Neuronal stem cell (in vitro differentiated cells): ENCODE measurements around the gene PNN.
"Not testable (repeated sequence)": the region's sequence is repeated elsewhere in the genome, so short reads cannot be mapped to it uniquely, and the experiment has no call there.

Experiments
- DNase-seq: peaks from one replicate; pipeline ENCODE4 v3.0.0-alpha.2; 2013; ENCODE audit warnings: low spot score
- H2AFZ ChIP-seq: one replicate; pipeline ENCODE4 v1.6.1; 2013; ENCODE audit warnings: mild to moderate bottlenecking, low read length, inconsistent platforms
- H2AK5ac ChIP-seq: 2 replicates; pipeline ENCODE4 v1.6.1; 2013; ENCODE audit warnings: low read depth, mild to moderate bottlenecking, inconsistent platforms, low read length, moderate library complexity, mixed read lengths
- H2BK120ac ChIP-seq: 2 replicates; pipeline ENCODE4 v1.6.1; 2013; ENCODE audit warnings: low read depth, mild to moderate bottlenecking, inconsistent platforms, low read length, moderate library complexity, mixed read lengths
- H2BK12ac ChIP-seq: one replicate; pipeline ENCODE4 v1.6.1; 2013; ENCODE audit warnings: low read length, inconsistent platforms
- H2BK15ac ChIP-seq: 2 replicates; pipeline ENCODE4 v1.6.1; 2013; ENCODE audit warnings: mild to moderate bottlenecking, low read length, inconsistent platforms, mixed read lengths
- H2BK5ac ChIP-seq: one replicate; pipeline ENCODE4 v1.6.1; 2013; ENCODE audit warnings: inconsistent platforms, mild to moderate bottlenecking, low read length, moderate library complexity
- H3K14ac ChIP-seq: one replicate; pipeline ENCODE4 v1.6.1; 2013; ENCODE audit warnings: low read length, inconsistent platforms
- H3K18ac ChIP-seq: 2 replicates; pipeline ENCODE4 v1.6.1; 2013; ENCODE audit warnings: low read length, inconsistent platforms
- H3K23ac ChIP-seq: 2 replicates; pipeline ENCODE4 v1.6.1; 2013; ENCODE audit warnings: low read depth, mild to moderate bottlenecking, mixed read lengths, low read length, inconsistent platforms; ENCODE audit not compliant: poor library complexity
- H3K27ac ChIP-seq: replicated peaks from 3 replicates; pipeline ENCODE4 v1.5.1; 2013; ENCODE audit warnings: low read length, inconsistent platforms
- H3K27me3 ChIP-seq, 3 experiments: 2 replicates each; pipeline ENCODE4 v1.6.1; 2013; ENCODE audit warnings: low read length in 3 of 3, mild to moderate bottlenecking in 2 of 3, inconsistent platforms in 1 of 3, low read depth in 1 of 3, mixed read lengths in 1 of 3, moderate library complexity in 1 of 3; ENCODE audit not compliant: control insufficient read depth in 3 of 3, insufficient read depth in 3 of 3
- H3K36me3 ChIP-seq, 2 donors: replicated peaks in 1 of 2; 2 replicates each; pipeline ENCODE4 v1.6.1; 2013; ENCODE audit warnings: low read length in 2 of 2; ENCODE audit not compliant: control insufficient read depth in 2 of 2, insufficient read depth in 2 of 2
- H3K4ac ChIP-seq: 2 replicates; pipeline ENCODE4 v1.6.1; 2013; ENCODE audit warnings: inconsistent platforms, mild to moderate bottlenecking, low read length, moderate library complexity
- H3K4me1 ChIP-seq, 2 donors: 1 replicate in 1 of 2; 2 replicates in 1 of 2; pipeline ENCODE4 v1.6.1; 2013; ENCODE audit warnings: low read length in 2 of 2, low read depth in 1 of 2; ENCODE audit not compliant: control insufficient read depth in 2 of 2, insufficient read depth in 1 of 2
- H3K4me2 ChIP-seq: one replicate; pipeline ENCODE4 v1.6.1; 2013; ENCODE audit warnings: mild to moderate bottlenecking, low read length, inconsistent platforms; ENCODE audit not compliant: insufficient read depth, poor library complexity, severe bottlenecking
- H3K4me3 ChIP-seq, 2 donors: 2 replicates each; pipeline ENCODE4 v1.5.1; 2013; ENCODE audit warnings: low read length in 2 of 2, mild to moderate bottlenecking in 2 of 2, inconsistent platforms in 1 of 2, moderate library complexity in 1 of 2
- H3K79me1 ChIP-seq: one replicate; pipeline ENCODE4 v1.6.1; 2013; ENCODE audit warnings: low read depth, mild to moderate bottlenecking, inconsistent platforms, low read length, moderate library complexity
- H3K9ac ChIP-seq: one replicate; pipeline ENCODE4 v1.6.1; 2013; ENCODE audit warnings: mild to moderate bottlenecking, low read depth, low read length, inconsistent platforms; ENCODE audit not compliant: poor library complexity
- H3K9me3 ChIP-seq, 2 donors: replicated peaks in 1 of 2; 2 replicates each; pipeline versions ENCODE3 to v1.6.1; 2013; ENCODE audit warnings: low read length in 2 of 2, mild to moderate bottlenecking in 2 of 2, inconsistent platforms in 1 of 2, low read depth in 1 of 2, mixed read lengths in 1 of 2, moderate library complexity in 1 of 2; ENCODE audit not compliant: control insufficient read depth in 2 of 2, insufficient read depth in 1 of 2
- H4K8ac ChIP-seq: one replicate; pipeline ENCODE4 v1.6.1; 2013; ENCODE audit warnings: low read depth, mild to moderate bottlenecking, inconsistent platforms, low read length, moderate library complexity
- H4K91ac ChIP-seq: one replicate; pipeline ENCODE4 v1.6.1; 2013; ENCODE audit warnings: low read length, low read depth, mild to moderate bottlenecking, inconsistent platforms; ENCODE audit not compliant: poor library complexity
- WGBS, 2 donors: extraction: QIAGEN DNeasy Blood & Tissue Kit; methylation state at CpG; one replicate each; pipeline ENCODE4 v1.1.7; 2013; ENCODE audit warnings: missing lambda C conversion rate in 2 of 2, mixed read lengths in 1 of 2; ENCODE audit not compliant: insufficient read length in 2 of 2, insufficient replicate concordance in 1 of 2; ENCODE audit errors: extremely low coverage in 2 of 2; 5-methylcytosine and 5-hydroxymethylcytosine counted together

Gene PNN

GRCh38 chr14:39203659-39204606 lies 28.9 kb downstream of the PNN start:
- no peak overlapping the region for H2BK5ac ChIP-seq
- no peak for DNase-seq
- peaks cover 4 to 5% of the 10 kb centered on the region in 2 donors for H3K4me1 ChIP-seq
- no peak overlapping the region for H3K4me2 ChIP-seq
- WGBS, 2 donors = no CpG with 5 or more reads among the region's 5 CpGs
- no peaks in the 10 kb centered on the region for H3K27me3 ChIP-seq
- H2BK15ac ChIP-seq = no peak overlapping the region
- no peak overlapping the region for H3K4me3 ChIP-seq
- H3K18ac ChIP-seq = peak overlapping the region; percentile 80
- no peak overlapping the region for H4K91ac ChIP-seq
- peak overlapping the region; percentile 63 for H2AK5ac ChIP-seq
- H2BK120ac ChIP-seq = no peak overlapping the region
- H3K9ac ChIP-seq = no peak overlapping the region
- H3K36me3 ChIP-seq = no peaks in the 10 kb centered on the region
- H3K9me3 ChIP-seq = peaks cover 0 to 2% of the 10 kb centered on the region in 2 donors
- peak overlapping the region; percentile 86 for H2AFZ ChIP-seq
- no peak overlapping the region for H3K14ac ChIP-seq
- H3K27ac ChIP-seq = no peak overlapping the region
- H3K4ac ChIP-seq = no peak overlapping the region
- H2BK12ac ChIP-seq = peak overlapping the region; percentile 58
- H4K8ac ChIP-seq = no peak overlapping the region
- H3K79me1 ChIP-seq = no peaks in the 10 kb centered on the region
- no peak overlapping the region for H3K23ac ChIP-seq

- H2BK5ac ChIP-seq, H4K8ac ChIP-seq, H2BK15ac ChIP-seq, H3K4me1 ChIP-seq, H3K4me3 ChIP-seq, H2BK120ac ChIP-seq, H3K9me3 ChIP-seq, H2BK12ac ChIP-seq, H3K23ac ChIP-seq, H3K4me2 ChIP-seq, H4K91ac ChIP-seq, H2AFZ ChIP-seq, H2AK5ac ChIP-seq, H3K36me3 ChIP-seq, H3K4ac ChIP-seq, H3K9ac ChIP-seq, H3K27me3 ChIP-seq, H3K18ac ChIP-seq, H3K14ac ChIP-seq, DNase-seq, H3K27ac ChIP-seq, H3K79me1 ChIP-seq: not testable (repeated sequence)
- no CpG with 5 or more reads among the region's 2 CpGs for WGBS, 2 donors
Measured at GRCh38 chr14:39207430-39207829, 32.4 kb downstream of the PNN start.

GRCh38 chr14:39211109-39211741 lies 36.2 kb downstream of the PNN start:
- no peak overlapping the region for H4K91ac ChIP-seq
- no peak overlapping the region for H2BK120ac ChIP-seq
- no CpG with 5 or more reads among the region's 15 CpGs for WGBS, 2 donors
- H2AFZ ChIP-seq = no peak overlapping the region
- no peak for DNase-seq
- H3K9ac ChIP-seq = no peak overlapping the region
- no peak overlapping the region for H2AK5ac ChIP-seq
- no peak overlapping the region for H2BK12ac ChIP-seq
- no peak overlapping the region for H3K14ac ChIP-seq
- H3K4me2 ChIP-seq = no peak overlapping the region
- no peak overlapping the region for H3K27ac ChIP-seq
- no peaks in the 10 kb centered on the region for H3K79me1 ChIP-seq
- no peak overlapping the region for H4K8ac ChIP-seq
- H3K4me1 ChIP-seq = no peaks in the 10 kb centered on the region
- H3K4ac ChIP-seq = no peak overlapping the region
- H3K27me3 ChIP-seq = no peaks in the 10 kb centered on the region
- no peak overlapping the region for H3K4me3 ChIP-seq
- no peak overlapping the region for H3K18ac ChIP-seq
- no peak overlapping the region for H3K23ac ChIP-seq
- H3K36me3 ChIP-seq = no peaks in the 10 kb centered on the region
- H3K9me3 ChIP-seq = no peaks in the 10 kb centered on the region
- H2BK15ac ChIP-seq = no peak overlapping the region
- no peak overlapping the region for H2BK5ac ChIP-seq

- Histone ChIP-seq H3K4me2 (no peak overlapping the region), H3K9me3 (no peaks in the 10 kb centered on the region), H3K27me3 (no peaks in the 10 kb centered on the region), H4K91ac (no peak overlapping the region), H3K79me1 (no peaks in the 10 kb centered on the region), H4K8ac (no peak overlapping the region), H3K4me3 (no peak overlapping the region), H2BK5ac (no peak overlapping the region), H2AFZ (no peak overlapping the region), H3K4ac (peak overlapping the region; percentile 23), H3K36me3 (no peaks in the 10 kb centered on the region), H3K4me1 (no peaks in the 10 kb centered on the region), H3K9ac (no peak overlapping the region), H3K14ac (no peak overlapping the region), H2AK5ac (no peak overlapping the region), H3K18ac (no peak overlapping the region), H3K23ac (no peak overlapping the region), H2BK120ac (no peak overlapping the region), H2BK15ac (no peak overlapping the region), H2BK12ac (no peak overlapping the region), H3K27ac (no peak overlapping the region)
- no CpG with 5 or more reads among the region's 3 CpGs for whole genome bisulfite sequencing, 2 donors
- DNase-seq = no peak
Measured at GRCh38 chr14:39212034-39212433, 37.0 kb downstream of the PNN start.
